Omental fat pad (tissue), 4 donors: ENCODE measurements around the gene GPR157. TPM values are rescaled to one million over a fixed set of nuclear protein-coding genes. Genes with fewer than 3 reads are reported as not detected.

ENCODE experiments used
- ATAC-seq: fragments of 150-250 bp; one replicate; pipeline ENCODE4 v1.9.1; 2016; ENCODE audit warnings: mild to moderate bottlenecking, moderate library complexity; ENCODE audit not compliant: low FRiP score
- DNase-seq: peaks from one replicate; pipeline ENCODE4 v3.0.0-alpha.2; 2019; ENCODE audit warnings: low spot score
- CTCF ChIP-seq, 3 donors: fragments of 450-650 bp; IDR thresholded peaks; one replicate each; pipeline ENCODE4 v1.5.1; 2016 to 2017; ENCODE audit warnings: antibody characterized with exemption in 3 of 3, mild to moderate bottlenecking in 3 of 3, moderate library complexity in 2 of 3
- total RNA-seq, 4 donors: library from RNA; depleted of rRNA; stranded (reverse); fragments of >200 nt; gene quantifications; one replicate each; pipeline ENCODE4 v1.1.0, GENCODE V29; 2016

The GPR157 gene
- total RNA-seq, 4 donors from 2014 or later, result 1.6 to 8.8 (median 6.9) TPM

DNA sequence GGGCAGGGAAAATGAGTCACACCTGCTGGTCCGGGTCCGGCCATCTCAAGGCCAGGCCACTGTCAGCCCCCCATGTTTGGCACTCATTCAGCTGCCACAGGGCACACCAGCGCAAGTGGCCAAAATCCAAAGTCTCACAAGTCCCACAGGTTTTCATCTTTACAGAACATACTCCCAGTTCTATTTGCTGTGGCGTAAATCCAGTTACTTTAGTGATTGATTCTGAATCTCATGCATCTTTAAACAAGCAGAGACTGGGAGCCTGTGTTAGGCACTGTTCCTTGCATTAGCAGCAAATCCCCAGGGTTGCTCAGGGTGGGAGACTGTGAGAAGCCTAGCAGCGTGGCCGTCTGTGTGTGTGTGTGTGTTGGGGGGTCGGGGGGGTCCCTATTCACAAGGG is 58.4 kb downstream of the GPR157 start:
- ATAC-seq (no peak), DNase-seq (no peak)
- no peak for TF ChIP-seq CTCF (IDR thresholded peaks at IDR 0.05)

- no peak for TF ChIP-seq CTCF (IDR thresholded peaks at IDR 0.05)
- DNase-seq (no peak), ATAC-seq (peak; percentile 50)
Observed at GRCh38 chr1:9069326-9070100, 59.4 kb downstream of the GPR157 start, which contains the start of gene SLC2A5. TSS of gene SLC2A5 (minus strand) at chr1:9069635. CDS start at chr1:9069536, 99 bp downstream.

DNA sequence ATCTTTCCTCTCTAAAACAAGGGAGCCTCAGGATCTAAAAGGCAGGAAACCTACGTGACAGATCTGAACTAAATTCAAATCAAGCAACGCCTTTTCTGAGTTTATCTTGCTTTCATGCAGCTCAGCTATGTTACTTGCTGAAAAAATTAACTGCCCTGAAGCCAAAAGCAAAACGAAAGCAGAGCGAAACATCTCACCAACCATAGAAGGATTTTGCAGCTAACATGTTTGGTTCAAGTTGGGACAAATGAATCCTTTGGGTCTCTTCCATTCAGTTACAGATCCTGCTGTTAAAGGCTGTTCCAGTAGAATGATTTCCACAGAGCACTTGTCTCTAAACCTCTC is 59.9 kb downstream of the GPR157 start:
- no peak for ATAC-seq
- TF ChIP-seq CTCF (IDR thresholded peaks at IDR 0.05), result no peak

GRCh38 chr1:9066945-9067807 is 61.7 kb downstream of the GPR157 start:
- DNase-seq (peak; percentile 62), ATAC-seq (peak; percentile 65)
- no peak for TF ChIP-seq CTCF (IDR thresholded peaks at IDR 0.05)

More for the DNA sequence above, 59.9 kb downstream of the GPR157 start:
- DNase-seq, result no peak

DNA sequence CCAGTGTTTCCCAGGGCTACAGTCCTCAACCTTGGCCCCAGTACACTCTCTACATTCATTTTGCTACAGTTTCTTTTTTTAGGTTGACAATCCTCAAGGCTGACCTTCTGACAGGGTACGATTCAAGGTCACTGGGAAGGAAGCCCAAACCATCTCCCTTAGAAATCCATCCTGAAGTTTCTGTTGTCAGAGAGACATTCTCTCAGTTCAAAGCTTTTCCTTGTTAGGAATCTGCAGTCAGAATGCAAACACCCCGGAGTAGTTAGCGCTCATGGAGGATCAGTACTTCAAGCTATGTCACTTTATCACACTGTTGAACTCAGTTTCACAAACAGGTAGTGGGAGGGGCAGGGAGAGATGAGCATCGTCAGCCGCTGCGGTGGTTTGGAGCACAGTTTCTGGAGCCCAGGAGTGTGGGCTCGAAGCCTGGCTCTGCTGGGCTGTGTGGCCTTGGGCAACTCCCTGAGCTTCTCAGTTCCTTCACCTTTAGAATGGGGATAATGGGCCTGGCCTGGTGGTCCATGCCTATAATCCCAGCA is 63.6 kb downstream of the GPR157 start:
- DNase-seq (no peak), ATAC-seq (no peak)
- no peak for TF ChIP-seq CTCF (IDR thresholded peaks at IDR 0.05)

GRCh38 chr1:9062846-9063245 is 66.1 kb downstream of the GPR157 start:
- no peak for ATAC-seq
- no peak for TF ChIP-seq CTCF (IDR thresholded peaks at IDR 0.05)
- no peak for DNase-seq
